ENCODE results near the gene AK2.

The AK2 gene

GRCh38 chr1:33022650-33023200 lies 14.0 kb downstream of the AK2 start:
- no peak for DNase-seq (ENCODE audit: low read depth in 2 of 2)

- DNase-seq (ENCODE audit: low read depth in 2 of 2): no peak
Observed at GRCh38 chr1:33021567-33022431, 14.9 kb downstream of the AK2 start.

GRCh38 chr1:33018112-33018511 lies 18.6 kb downstream of the AK2 start:
- no peak for DNase-seq (ENCODE audit: low read depth in 2 of 2)

GRCh38 chr1:33017175-33017574 lies 19.5 kb downstream of the AK2 start:
- DNase-seq (ENCODE audit: low read depth in 2 of 2): no peak

GRCh38 chr1:33015216-33015615 lies 21.5 kb downstream of the AK2 start:
- no peak for DNase-seq (ENCODE audit: low read depth in 2 of 2)

GRCh38 chr1:33014464-33015163 lies 22.1 kb downstream of the AK2 start:
- DNase-seq (ENCODE audit: low read depth in 2 of 2): no peak

- no peak for DNase-seq (ENCODE audit: low read depth in 2 of 2)
Observed at GRCh38 chr1:33013791-33014190, 22.9 kb downstream of the AK2 start.

- DNase-seq (ENCODE audit: low read depth in 2 of 2): no peak
Observed at GRCh38 chr1:33012165-33012564, 24.5 kb downstream of the AK2 start.

GRCh38 chr1:33010932-33011731 lies 25.6 kb downstream of the AK2 start:
- DNase-seq (ENCODE audit: low read depth in 2 of 2): no peak

- no peak for DNase-seq (ENCODE audit: low read depth in 2 of 2)
Observed at GRCh38 chr1:33009561-33009960, 27.1 kb downstream of the AK2 start.

- no peak for DNase-seq (ENCODE audit: low read depth in 2 of 2)
Observed at GRCh38 chr1:33008051-33008914, 28.4 kb downstream of the AK2 start.

GRCh38 chr1:33007190-33008050 lies 29.3 kb downstream of the AK2 start:
- no peak for DNase-seq (ENCODE audit: low read depth in 2 of 2)

- DNase-seq (ENCODE audit: low read depth in 2 of 2): no peak
Observed at GRCh38 chr1:33005838-33006421, 30.8 kb downstream of the AK2 start.

- no peak for DNase-seq (ENCODE audit: low read depth in 2 of 2)
Observed at GRCh38 chr1:33005117-33005837, 31.4 kb downstream of the AK2 start.

GRCh38 chr1:33004613-33005012 lies 32.1 kb downstream of the AK2 start:
- no peak for DNase-seq (ENCODE audit: low read depth in 2 of 2)

GRCh38 chr1:33003657-33004056 lies 33.0 kb downstream of the AK2 start:
- no peak for DNase-seq (ENCODE audit: low read depth in 2 of 2)

- no peak for DNase-seq (ENCODE audit: low read depth in 2 of 2)
Observed at GRCh38 chr1:33002006-33002405, 34.7 kb downstream of the AK2 start.

- no peak for DNase-seq (ENCODE audit: low read depth in 2 of 2)
Observed at GRCh38 chr1:33001282-33001681, 35.4 kb downstream of the AK2 start.

GRCh38 chr1:33000427-33001026 lies 36.2 kb downstream of the AK2 start:
- no peak for DNase-seq (ENCODE audit: low read depth in 2 of 2)

All from activated CD4-positive, alpha-beta T cell treated with anti-CD3 and anti-CD28 coated beads for 24 hours (primary cell).